BE2C (cell line): ENCODE results near the gene PDE6H.

ENCODE experiments used
- DNase-seq: peaks from one replicate; pipeline ENCODE4 v3.0.0-alpha.2; 2020
- H3K27me3 ChIP-seq: fragments of 250-450 bp; sonication (Bioruptor Pico); 2 replicates; pipeline ENCODE4 v1.5.1; 2020; ENCODE audit warnings: mild to moderate bottlenecking
- H3K36me3 ChIP-seq: fragments of 250-450 bp; sonication (Bioruptor Pico); 2 replicates; pipeline ENCODE4 v1.5.1; 2020; ENCODE audit warnings: mild to moderate bottlenecking
- H3K4me1 ChIP-seq: fragments of 250-450 bp; sonication (Bioruptor Pico); 2 replicates; pipeline ENCODE4 v1.5.1; 2020
- H3K4me3 ChIP-seq: 2 replicates; pipeline ENCODE4 v1.5.1; 2011; ENCODE audit warnings: low read depth, low read length
- H3K9me3 ChIP-seq: fragments of 250-450 bp; sonication (Bioruptor Pico); 2 replicates; pipeline ENCODE4 v1.5.1; 2020
- CTCF ChIP-seq: IDR thresholded peaks from 2 replicates; pipeline ENCODE4 v1.5.1; 2012; ENCODE audit warnings: mild to moderate bottlenecking, low read depth, low read length

PDE6H gene

GRCh38 chr12:14968478-14968877, 4.4 kb upstream of the PDE6H start:
- H3K9me3 ChIP-seq = no peaks in the 10 kb centered on the region
- H3K4me1 ChIP-seq = no peaks in the 10 kb centered on the region
- no peaks in the 10 kb centered on the region for H3K36me3 ChIP-seq
- H3K4me3 ChIP-seq = no peak overlapping the region
- TF ChIP-seq CTCF = no peak
- no peaks in the 10 kb centered on the region for H3K27me3 ChIP-seq
- no peak for DNase-seq

GRCh38 chr12:14970473-14970872, 2.4 kb upstream of the PDE6H start:
- no peaks in the 10 kb centered on the region for H3K27me3 ChIP-seq
- no peaks in the 10 kb centered on the region for H3K4me1 ChIP-seq
- no peak for DNase-seq
- no peaks in the 10 kb centered on the region for H3K9me3 ChIP-seq
- no peak overlapping the region for H3K4me3 ChIP-seq
- H3K36me3 ChIP-seq = no peaks in the 10 kb centered on the region
- TF ChIP-seq CTCF = no peak

- no peak for DNase-seq
- no peak for TF ChIP-seq CTCF
- Histone ChIP-seq H3K36me3 (no peaks in the 10 kb centered on the region), H3K27me3 (no peaks in the 10 kb centered on the region), H3K9me3 (no peaks in the 10 kb centered on the region), H3K4me1 (no peaks in the 10 kb centered on the region), H3K4me3 (no peak overlapping the region)
Measured at GRCh38 chr12:14974633-14975032, 1.8 kb downstream of the PDE6H start.

- Histone ChIP-seq H3K27me3 (no peaks in the 10 kb centered on the region), H3K4me3 (no peak overlapping the region), H3K4me1 (no peaks in the 10 kb centered on the region), H3K9me3 (no peaks in the 10 kb centered on the region), H3K36me3 (no peaks in the 10 kb centered on the region)
- TF ChIP-seq CTCF = no peak
- no peak for DNase-seq
Measured at GRCh38 chr12:14975457-14975856, 2.6 kb downstream of the PDE6H start.

GRCh38 chr12:14976658-14977057, 3.8 kb downstream of the PDE6H start:
- no peak for TF ChIP-seq CTCF
- Histone ChIP-seq H3K36me3 (no peaks in the 10 kb centered on the region), H3K9me3 (no peaks in the 10 kb centered on the region), H3K4me3 (no peak overlapping the region), H3K27me3 (no peaks in the 10 kb centered on the region), H3K4me1 (no peaks in the 10 kb centered on the region)
- DNase-seq = no peak

GRCh38 chr12:14979468-14979867, 6.6 kb downstream of the PDE6H start:
- H3K4me1 ChIP-seq = no peaks in the 10 kb centered on the region
- no peak for DNase-seq
- no peaks in the 10 kb centered on the region for H3K27me3 ChIP-seq
- H3K36me3 ChIP-seq = no peaks in the 10 kb centered on the region
- H3K4me3 ChIP-seq = no peak overlapping the region
- no peaks in the 10 kb centered on the region; the same call in 1 of the 2 replicates for H3K9me3 ChIP-seq
- TF ChIP-seq CTCF = no peak
